Cortex of kidney (tissue), 1 donor: ENCODE measurements around the gene EXD2.
"Not testable (repeated sequence)": the region's sequence is repeated elsewhere in the genome, so short reads cannot be mapped to it uniquely, and the experiment has no call there.

Experiments used
- DNase-seq: peaks from one replicate; lab custom pipeline; 2025; lab: John Stamatoyannopoulos, UW

The EXD2 gene

DNA sequence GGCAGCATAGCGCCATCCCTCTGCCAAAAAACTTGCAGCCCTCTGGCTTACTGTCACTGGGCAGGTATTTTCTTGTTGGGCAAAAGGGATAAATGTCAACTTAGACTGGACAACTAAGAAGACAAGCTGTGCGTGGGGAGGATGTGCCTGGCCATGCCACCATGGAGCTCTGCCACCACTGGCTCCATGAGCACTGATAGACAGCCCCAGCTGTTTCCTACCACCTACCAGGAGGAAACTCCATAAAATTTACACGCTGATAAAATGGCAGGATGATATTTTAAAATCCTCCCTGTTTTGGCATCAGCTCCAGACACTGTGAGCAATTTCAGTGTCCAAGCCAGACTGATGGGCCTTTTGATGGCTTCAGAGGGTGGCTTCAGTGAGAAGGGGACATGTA, 61.6 kb downstream of the EXD2 start:
- DNase-seq, result no peak

DNA sequence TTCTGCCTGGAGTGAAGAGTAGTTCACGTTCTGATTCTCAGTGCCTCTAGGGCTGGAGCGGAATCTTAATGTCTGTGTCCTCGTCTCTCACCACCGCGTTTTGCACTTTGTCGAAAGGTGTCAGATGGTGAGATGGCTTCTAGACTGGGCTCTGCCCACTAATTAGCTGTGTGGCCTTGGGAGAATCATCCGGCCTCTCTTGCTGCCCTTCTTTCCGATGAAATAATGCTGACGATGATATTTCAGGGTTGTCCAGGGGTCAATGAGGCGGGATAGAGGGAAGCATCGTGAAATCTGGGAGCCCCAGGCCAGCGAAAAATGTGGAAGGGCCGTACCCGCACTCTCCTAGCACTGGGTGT, 67.8 kb downstream of the EXD2 start:
- DNase-seq, result no peak

DNA sequence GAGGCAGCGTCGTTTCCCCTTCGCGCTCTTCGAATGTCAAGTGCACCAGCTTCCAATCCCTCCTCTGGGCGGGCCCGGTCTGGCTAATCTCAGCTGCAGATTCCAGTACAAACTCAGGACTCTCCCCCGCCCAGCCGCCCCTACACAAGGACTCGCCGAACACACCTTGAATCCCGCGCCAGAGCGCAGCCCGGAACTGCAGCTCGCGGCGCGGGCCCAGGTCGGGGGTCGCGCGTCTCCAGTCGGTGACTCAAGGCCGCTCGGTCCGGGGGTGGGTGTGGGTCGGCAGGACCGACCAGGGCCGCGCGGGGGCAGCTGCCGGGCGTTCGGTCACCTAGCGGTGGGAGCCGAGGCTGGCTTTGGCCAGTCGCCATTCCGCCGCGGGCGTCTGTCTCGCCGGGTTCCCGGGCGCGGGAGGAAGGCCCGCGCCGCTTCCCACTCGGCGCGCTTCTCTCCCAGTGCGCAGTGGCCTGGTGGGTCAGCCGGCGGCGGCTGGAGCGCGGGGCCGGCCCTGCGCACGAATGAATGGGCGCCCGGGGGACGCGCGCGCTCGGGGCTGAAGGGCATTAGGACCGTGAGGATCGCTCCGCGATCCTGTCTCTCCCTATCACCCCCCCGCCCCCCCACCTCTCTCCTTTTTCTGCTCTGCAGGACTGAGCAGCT, 68.4 kb downstream of the EXD2 start, which contains the start of gene GALNT16:
Gene GALNT16 (plus strand): TSS at position 632 of the 663 bp plus-strand sequence. CDS start 133 bp downstream, outside the sequence.
- no peak for DNase-seq

DNA sequence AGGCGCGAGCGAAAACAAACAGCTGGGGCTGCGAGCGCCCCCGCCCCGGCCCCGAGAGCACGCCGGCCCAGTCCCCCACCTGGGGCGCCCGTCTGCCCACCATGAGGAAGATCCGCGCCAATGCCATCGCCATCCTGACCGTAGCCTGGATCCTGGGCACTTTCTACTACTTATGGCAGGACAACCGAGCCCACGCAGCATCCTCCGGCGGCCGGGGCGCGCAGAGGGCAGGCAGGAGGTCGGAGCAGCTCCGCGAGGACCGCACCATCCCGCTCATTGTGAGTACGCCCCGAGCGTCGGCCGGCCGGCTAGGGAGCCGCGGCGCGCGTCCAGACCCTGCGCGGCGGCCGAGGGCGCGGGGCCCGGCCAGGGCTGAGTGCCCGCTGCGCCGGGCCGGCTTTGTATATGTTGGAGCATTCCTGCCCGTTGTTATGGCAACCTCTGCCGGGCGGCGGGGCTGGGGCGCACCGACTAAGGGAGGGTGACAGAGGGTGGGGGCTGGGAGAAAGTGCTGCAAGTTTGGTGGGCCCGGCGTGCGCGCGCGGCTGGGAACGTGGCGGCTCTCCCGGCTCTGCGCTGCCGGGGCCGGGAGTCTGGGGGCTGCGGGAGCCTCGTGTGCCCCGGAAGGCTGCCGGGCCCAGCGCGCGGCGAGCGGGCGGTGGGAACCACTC, 69.0 kb downstream of the EXD2 start:
- DNase-seq, result no peak

DNA sequence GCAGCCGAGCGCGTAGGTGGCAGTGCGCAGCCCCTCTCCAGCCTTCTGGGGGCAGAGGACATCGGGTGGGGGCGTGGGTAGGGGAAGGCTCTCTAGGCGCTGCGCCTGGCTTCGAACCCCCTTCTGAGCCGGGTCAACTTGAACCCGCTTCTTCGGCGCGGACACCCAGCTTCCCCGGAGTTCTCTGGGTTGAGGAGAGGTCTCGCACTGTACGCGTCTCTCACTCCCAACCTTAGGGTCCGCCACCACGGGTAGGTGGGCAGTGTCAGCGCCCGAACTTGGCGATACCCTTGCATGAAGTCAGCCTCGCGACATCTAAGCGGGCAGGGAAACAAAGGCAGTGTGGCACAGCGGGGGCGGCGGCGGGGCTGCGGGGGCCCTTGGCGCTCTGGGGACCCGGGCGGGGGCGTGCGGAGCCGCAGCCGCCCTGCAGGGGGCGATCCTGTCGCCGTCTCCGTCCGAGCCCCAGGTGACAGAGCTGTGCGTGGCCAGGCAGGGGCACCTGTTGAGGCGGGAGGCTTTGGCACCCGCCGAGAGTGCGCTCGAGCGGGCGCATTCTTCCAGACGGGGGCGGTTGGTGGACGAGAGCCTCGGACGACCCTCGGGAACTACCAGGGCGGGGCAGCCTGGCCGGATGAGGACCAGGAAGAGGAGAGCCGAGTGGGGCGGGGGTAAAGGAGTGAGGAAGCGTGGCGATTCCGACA, 69.7 kb downstream of the EXD2 start:
- no peak for DNase-seq

- DNase-seq, result no peak
Observed at GRCh38 chr14:69261761-69262331, 70.5 kb downstream of the EXD2 start.

- DNase-seq, result no peak
Observed at GRCh38 chr14:69262516-69262915, 71.2 kb downstream of the EXD2 start.

DNA sequence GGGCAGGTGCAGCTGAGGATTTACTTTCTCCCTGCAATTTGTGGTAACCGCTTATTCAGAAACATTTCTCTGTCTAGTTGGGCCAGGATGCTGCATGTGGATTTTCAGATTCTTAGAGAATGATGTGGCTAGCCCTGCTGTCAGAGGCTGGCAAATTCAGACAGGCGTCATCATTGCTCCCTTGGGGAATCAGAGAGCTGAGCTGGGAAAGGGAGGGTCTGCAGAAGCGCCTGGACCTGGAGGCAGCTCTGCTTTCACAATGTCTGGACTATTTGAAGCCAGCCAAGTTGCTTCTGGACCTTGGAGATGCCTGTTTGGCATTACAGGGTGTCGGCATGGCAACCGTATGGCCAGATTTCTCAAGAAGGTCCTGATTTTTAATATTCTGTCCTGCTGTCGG, 72.1 kb downstream of the EXD2 start:
- no peak for DNase-seq

DNA sequence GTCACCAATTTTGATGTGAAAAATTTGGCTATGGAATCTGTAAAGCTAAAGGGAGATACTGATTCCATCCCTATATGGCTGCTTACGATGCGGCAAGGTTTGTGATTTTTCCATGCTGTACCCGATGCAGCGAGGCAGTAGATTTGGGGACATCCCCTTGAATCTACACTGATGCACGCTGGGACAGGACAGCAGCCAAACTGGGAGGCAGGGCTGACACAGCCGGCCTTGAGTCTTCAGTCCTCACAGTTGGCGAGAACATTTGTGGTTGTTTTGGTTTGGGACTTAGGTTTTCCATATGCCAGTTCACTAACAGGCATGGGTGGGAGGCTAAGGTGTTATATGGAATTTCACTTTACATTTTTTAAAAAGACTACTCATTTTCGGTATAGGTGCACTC, 72.5 kb downstream of the EXD2 start:
- no peak for DNase-seq

DNA sequence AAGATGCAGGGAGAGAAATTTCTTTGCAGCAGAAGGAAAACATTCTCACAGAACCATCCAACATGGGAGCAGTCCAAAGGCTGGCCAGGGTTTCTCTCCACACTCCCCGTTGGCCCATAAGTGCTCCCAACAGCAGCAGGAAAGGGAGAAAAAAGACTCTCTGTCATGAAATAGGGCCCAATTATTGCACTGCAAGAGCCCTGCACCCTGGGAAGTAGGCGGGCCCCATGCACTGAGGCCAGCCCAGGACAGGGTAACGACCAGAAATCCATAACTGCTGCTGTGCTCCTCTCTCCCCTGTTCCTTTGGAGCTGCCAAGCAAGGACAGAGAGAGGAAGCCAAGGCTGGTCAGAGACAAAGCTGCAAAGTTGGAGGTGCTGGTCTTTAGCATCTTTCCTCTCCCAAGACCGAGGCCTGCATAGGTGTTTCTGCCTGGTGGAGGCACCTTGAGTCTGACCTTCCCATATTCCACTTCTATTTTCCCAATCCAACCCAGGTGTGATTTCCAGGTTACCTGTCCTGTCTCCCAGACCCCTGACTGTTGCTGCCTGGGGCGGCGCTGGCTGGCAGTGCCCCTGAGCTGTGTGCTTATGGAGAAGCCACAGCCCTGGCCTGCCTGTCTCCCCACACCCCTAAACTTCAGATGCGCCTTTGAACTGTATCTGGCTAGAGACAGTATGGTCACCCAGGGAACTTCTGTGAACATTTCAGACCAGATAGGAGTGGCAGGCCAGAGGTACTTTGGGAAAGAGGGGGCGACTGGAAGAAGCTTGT, 75.5 kb downstream of the EXD2 start:
- DNase-seq, result no peak

- no peak for DNase-seq
Observed at GRCh38 chr14:69267492-69267891, 76.2 kb downstream of the EXD2 start.

DNA sequence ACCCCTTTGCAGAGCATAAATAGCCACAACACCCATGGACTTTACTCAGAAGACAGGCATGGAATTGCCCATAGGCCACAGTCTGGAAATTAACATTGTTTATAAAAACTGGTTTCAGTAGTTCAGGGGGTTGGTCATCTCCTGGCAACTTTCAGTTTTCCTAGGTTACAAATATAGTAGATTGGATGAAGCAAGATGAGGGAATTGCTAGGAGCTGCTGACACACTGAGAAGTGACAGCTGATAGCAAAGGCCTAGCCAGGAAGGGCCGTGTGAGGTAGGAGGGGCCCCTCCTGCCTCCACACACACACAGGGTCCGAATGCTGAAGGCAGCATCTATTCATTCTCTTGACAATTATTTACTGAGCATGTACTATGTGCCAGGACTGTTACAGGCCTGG, 76.9 kb downstream of the EXD2 start:
- no peak for DNase-seq

DNA sequence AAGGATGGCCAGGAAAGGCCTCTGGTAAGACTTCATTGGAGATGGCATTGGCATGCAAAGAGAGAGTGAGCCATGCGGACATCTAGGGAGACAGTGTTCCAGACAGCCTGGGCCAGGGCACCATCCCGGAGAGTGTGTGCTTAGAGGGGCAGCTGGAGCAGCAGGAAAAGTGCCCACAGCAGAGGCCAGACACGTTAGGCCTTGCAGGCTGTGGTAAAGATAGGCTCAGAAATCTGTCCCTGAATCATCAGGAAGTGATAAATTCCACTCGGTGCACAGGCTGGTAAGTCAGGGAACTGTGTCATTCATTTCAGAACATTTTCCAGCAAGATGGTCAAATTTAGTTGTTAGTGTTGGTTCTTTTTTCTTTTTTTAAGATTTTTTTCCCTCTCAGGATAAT, 77.5 kb downstream of the EXD2 start:
- no peak for DNase-seq

- DNase-seq, result no peak
Observed at GRCh38 chr14:69269381-69269780, 78.1 kb downstream of the EXD2 start.

DNA sequence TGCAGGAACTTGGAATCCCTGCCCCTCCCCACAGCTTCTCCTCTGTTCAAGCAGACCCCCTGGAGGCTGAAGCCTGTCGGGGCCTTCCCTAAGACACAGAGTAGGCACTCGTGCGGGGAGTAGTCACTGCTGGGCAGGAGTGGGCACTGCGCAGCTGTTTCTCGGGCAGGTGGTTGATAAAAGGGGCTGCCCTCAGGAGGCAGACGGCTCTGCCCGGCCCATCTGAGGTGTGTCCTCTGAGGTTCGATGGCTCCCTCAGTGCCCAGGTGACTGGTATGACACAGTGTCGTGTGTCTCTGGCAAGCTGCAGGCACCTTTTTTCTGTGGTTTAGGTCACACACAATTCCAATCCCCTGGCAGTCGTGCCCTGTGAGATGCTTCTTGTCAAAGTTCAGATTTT, 78.8 kb downstream of the EXD2 start:
- no peak for DNase-seq

DNA sequence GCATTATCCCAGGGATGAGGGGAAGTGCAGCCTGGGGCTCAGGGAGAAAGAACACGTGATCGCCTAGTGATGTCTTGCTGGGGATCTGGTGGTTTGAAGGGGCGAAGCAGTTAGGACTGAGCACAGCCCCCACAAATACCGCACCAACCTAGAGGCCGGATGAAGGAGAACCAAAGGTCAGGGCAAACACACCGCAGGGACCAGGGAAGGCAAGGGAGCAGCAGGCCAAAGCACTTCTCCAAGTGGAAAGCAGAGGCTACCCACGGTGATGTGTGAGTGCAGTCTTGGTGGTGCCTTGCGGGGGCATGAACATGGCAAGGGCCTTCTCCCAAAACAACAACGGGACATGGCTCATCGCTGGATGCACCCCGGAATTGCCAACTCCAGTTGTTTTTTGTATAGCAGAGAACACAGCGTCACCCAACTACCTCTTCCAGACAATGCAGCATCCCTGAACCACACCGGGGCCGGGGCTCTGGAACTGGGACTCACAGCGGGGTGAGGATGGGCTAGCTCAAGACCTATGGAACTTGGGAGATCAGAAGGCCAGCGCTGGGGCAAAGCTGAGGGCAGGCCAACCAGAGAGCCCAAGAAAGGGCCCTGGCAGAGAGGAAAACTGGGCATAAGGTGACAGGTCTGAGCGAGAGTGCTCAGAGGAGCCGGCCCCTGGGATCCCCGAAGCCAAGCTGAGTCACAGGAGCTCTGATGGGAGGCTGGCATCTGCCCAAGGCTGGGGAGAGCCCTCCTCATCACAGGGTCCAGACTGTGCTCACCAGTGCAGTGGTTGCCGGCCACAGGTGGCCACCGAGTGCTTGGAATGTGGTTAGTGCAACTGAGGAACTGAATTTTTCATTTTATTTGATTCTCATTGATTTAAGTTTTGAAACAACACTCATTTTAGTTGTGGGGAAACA, 79.8 kb downstream of the EXD2 start:
- DNase-seq, result no peak

DNA sequence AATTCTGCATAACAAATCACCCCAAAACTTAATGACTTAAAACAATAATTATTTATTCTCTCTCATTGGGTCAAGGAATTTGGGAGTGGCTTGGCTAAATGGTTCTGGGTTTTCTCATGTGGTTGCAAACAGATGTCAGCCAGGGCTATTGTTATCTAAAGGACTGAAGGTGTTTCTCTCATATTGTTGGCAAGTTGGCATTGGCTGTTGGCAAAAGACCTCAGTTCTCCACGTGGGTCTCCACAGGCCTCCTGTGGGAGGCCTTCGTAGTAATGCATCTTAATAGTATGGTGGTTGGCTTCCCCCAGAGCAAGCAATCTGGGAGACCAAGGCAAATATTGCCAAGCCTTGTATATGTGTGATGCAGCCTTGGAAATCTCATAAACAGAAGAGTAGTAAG, 83.0 kb downstream of the EXD2 start:
- DNase-seq, result no peak

GRCh38 chr14:69275331-69275730, 84.0 kb downstream of the EXD2 start:
- DNase-seq, result no peak

GRCh38 chr14:69277356-69277755, 86.1 kb downstream of the EXD2 start:
- not testable (repeated sequence) for DNase-seq

DNA sequence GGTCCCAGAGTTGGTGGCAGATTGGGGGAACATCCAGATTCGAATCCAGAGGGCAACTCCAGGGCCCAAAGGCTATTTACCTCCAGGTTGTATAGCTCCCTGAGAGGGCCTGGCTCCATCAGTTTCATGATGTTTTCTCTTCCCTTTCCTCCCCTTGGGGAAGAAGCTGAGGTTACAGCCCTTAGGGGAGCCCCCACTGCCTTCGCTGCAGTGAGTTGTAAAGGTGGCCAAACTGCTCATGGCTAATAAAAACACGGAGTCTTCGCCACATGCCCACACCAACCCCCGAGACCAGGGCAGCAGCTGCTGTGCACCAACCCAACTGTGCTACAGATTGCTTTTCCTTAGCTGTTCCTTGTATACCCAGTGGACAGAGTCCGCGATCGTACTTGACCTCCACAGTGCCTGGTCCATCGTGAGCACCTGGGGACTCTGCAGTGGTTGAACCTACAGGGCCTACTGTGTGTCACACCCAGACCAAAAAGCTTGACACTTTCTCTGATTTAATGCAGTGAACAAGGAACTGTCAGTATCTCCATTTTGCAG, 89.5 kb downstream of the EXD2 start:
- DNase-seq, result no peak
